Neural progenitor cell (in vitro differentiated cells): ENCODE data around the gene CD28. TPM values are rescaled to one million over a fixed set of nuclear protein-coding genes. Genes with fewer than 3 reads are reported as not detected.
A peak's percentile ranks its signal among the peaks of the same experiment; 100 is the strongest.

Experiments used
- DNase-seq: peaks from one replicate; pipeline ENCODE4 v3.0.0-alpha.2; 2016; ENCODE audit warnings: low spot score
- H2AFZ ChIP-seq: fragments of 200-600 bp; sonication (generic); replicated peaks from 2 replicates; pipeline ENCODE4 v1.6.1; 2016; ENCODE audit warnings: antibody characterized with exemption
- H3F3A ChIP-seq: fragments of 200-600 bp; sonication (generic); 2 replicates; pipeline ENCODE4 v1.6.1; 2016; ENCODE audit warnings: antibody characterized with exemption, low read depth
- H3K27ac ChIP-seq: fragments of 200-600 bp; sonication (generic); 2 replicates; pipeline ENCODE4 v1.5.1; 2016; ENCODE audit warnings: mild to moderate bottlenecking
- H3K27me3 ChIP-seq: fragments of 200-600 bp; sonication (generic); 2 replicates; pipeline ENCODE4 v1.6.1; 2016; ENCODE audit warnings: mild to moderate bottlenecking, moderate library complexity
- H3K36me3 ChIP-seq: fragments of 200-600 bp; sonication (generic); 2 replicates; pipeline ENCODE4 v1.5.1; 2016
- H3K4me1 ChIP-seq: fragments of 200-600 bp; sonication (generic); 2 replicates; pipeline ENCODE4 v1.6.1; 2016; ENCODE audit warnings: mixed run types
- H3K4me2 ChIP-seq: fragments of 200-600 bp; sonication (generic); 2 replicates; pipeline ENCODE4 v1.6.1; 2016
- H3K4me3 ChIP-seq: fragments of 200-600 bp; sonication (generic); 2 replicates; pipeline ENCODE4 v1.5.1; 2016
- H3K79me2 ChIP-seq: fragments of 200-600 bp; sonication (generic); 2 replicates; pipeline ENCODE4 v1.6.1; 2016; ENCODE audit warnings: low read depth
- H3K9ac ChIP-seq: fragments of 200-600 bp; sonication (generic); 2 replicates; pipeline ENCODE4 v1.6.1; 2016
- H3K9me3 ChIP-seq: fragments of 200-600 bp; sonication (generic); 2 replicates; pipeline ENCODE4 v1.5.1; 2016; ENCODE audit warnings: low read depth
- H4K20me1 ChIP-seq: fragments of 200-600 bp; sonication (generic); 2 replicates; pipeline ENCODE4 v1.6.1; 2016; ENCODE audit warnings: low read depth
- H3K27ac Mint-ChIP-seq: 3 replicates; pipeline ENCODE4 v1.8.0; 2021; ENCODE audit warnings: mixed read lengths
- H3K27me3 Mint-ChIP-seq: 2 replicates; pipeline ENCODE4 v1.8.0; 2022; ENCODE audit warnings: low read depth, mild to moderate bottlenecking, inconsistent platforms, moderate library complexity, mixed read lengths; ENCODE audit not compliant: insufficient read depth
- H3K36me3 Mint-ChIP-seq: 3 replicates; pipeline ENCODE4 v1.8.0; 2021; ENCODE audit warnings: mixed read lengths
- H3K4me1 Mint-ChIP-seq: 3 replicates; pipeline ENCODE4 v1.8.0; 2021; ENCODE audit warnings: mixed read lengths
- H3K4me3 Mint-ChIP-seq: 3 replicates; pipeline ENCODE4 v1.8.0; 2021; ENCODE audit warnings: mild to moderate bottlenecking, moderate library complexity, mixed read lengths
- H3K9me3 Mint-ChIP-seq: 3 replicates; pipeline ENCODE4 v1.8.0; 2020; ENCODE audit warnings: mixed read lengths
- CTCF ChIP-seq: fragments of 200-600 bp; sonication (generic); IDR thresholded peaks from 2 replicates; pipeline ENCODE4 v1.5.1; 2017; ENCODE audit warnings: antibody characterized with exemption, mild to moderate bottlenecking
- EZH2 ChIP-seq: fragments of 200-600 bp; sonication (generic); IDR thresholded peaks from 2 replicates; pipeline ENCODE4 v1.6.1; 2017; ENCODE audit warnings: antibody characterized with exemption, mild to moderate bottlenecking, moderate library complexity
- EZH2phosphoT487 ChIP-seq: fragments of 200-600 bp; sonication (generic); IDR thresholded peaks from 2 replicates; pipeline ENCODE4 v1.6.1; 2017; ENCODE audit warnings: antibody characterized with exemption
- total RNA-seq: library from RNA; depleted of rRNA; stranded (reverse); fragments of >200 nt; gene quantifications from 2 replicates; pipeline ENCODE4 v1.2.3, GENCODE V29; 2015; ENCODE audit warnings: low replicate concordance

CD28 gene
- total RNA-seq, 1 donor from 2014 or later: not detected

DNA sequence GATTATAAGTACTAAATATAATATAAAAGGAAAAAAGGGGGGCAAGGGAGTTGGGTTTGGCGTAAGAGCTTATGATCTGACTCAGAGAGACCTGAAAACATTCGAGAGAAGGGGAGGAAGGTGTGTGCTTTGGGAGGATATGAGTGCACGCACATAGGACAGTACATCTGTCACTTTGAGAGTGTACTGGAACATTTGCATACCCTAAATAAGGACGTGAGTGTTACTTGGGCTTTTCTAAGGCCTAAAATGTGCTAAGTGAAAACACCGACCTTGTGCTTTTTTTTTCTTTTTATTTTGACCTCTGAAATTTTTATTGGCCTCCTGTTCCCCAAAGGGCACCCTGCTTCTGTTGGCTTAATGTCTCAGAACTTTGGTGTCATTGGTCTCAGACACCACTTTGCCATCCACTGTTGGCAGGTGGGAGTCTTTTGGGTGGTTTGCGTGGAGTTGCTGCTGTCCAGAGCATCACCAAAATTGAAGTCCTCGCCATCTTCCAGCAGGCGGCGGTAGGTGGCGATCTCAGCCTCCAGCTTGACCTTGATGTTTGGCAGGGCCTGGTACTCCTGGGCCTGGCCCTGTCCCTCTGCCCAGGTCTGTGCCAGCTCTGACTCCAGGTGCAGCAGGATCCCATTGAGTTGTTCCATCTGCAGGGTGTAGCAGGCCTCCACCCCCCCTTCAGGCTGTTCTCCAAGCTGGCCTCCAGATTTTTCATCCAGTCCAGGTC is 57.7 kb downstream of the CD28 start:
- Histone ChIP-seq H3K27ac (no peak overlapping the region), H3K4me3 (no peak overlapping the region), H3K9ac (no peak overlapping the region), H4K20me1 (no peaks in the 10 kb centered on the region), H3K9me3 (no peaks in the 10 kb centered on the region), H2AFZ (no peak overlapping the region), H3K4me2 (no peak overlapping the region), H3K79me2 (no peaks in the 10 kb centered on the region), H3K4me1 (no peaks in the 10 kb centered on the region), H3F3A (no peaks in the 10 kb centered on the region), H3K27me3 (no peaks in the 10 kb centered on the region), H3K36me3 (no peaks in the 10 kb centered on the region)
- TF ChIP-seq EZH2phosphoT487 (no peak), CTCF (peak; percentile 6), EZH2 (no peak)
- H3K9me3 Mint-ChIP-seq: peaks cover 11% of the 10 kb centered on the region
- H3K4me1 Mint-ChIP-seq: no peaks in the 10 kb centered on the region
- DNase-seq: no peak
- no peaks in the 10 kb centered on the region for H3K27me3 Mint-ChIP-seq
- H3K4me3 Mint-ChIP-seq: no peak overlapping the region
- H3K27ac Mint-ChIP-seq: no peak overlapping the region
- H3K36me3 Mint-ChIP-seq: no peaks in the 10 kb centered on the region

DNA sequence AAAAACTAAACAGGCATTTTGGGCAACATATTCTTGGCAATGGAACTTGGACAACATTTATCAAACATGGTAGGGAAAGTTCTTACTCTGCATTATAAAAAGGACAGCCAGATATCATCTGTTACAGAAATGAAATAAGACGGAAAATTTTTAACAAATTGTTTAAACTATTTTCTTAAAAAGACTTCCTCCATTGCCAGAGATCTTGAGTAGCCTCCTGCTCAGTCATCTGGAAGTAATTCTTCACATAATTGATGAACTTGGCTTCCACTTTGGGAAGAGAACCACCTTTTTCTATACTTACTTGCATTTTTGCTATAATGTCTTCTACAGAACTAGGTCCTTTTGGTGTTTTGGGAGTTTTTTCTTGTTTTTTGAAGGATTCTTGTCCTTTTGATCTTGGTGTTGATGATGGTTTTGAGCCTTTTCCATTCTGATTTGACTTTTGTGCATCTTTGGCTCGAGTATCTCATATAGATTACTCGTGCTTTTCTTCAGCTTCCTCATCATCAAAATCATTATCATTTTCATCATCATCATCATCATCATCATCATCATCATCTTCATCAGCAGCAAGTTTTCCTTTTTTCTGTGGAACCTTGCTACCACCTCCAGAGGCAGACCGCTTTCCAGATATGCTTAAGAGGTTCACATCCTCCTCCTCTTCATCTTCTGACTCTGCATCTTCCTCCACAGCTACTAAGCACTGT is 66.2 kb downstream of the CD28 start:
- no peak overlapping the region for H3K27ac ChIP-seq
- Mint-ChIP-seq H3K4me1 (peaks cover 3% of the 10 kb centered on the region), H3K36me3 (no peaks in the 10 kb centered on the region)

GRCh38 chr2:203774760-203775159 is 68.3 kb downstream of the CD28 start:
- Histone ChIP-seq H4K20me1 (no peaks in the 10 kb centered on the region), H3F3A (no peaks in the 10 kb centered on the region), H3K4me1 (no peaks in the 10 kb centered on the region), H3K27me3 (no peaks in the 10 kb centered on the region), H3K9me3 (no peaks in the 10 kb centered on the region), H3K27ac (no peak overlapping the region), H3K36me3 (no peaks in the 10 kb centered on the region), H3K9ac (no peak overlapping the region), H3K4me3 (no peak overlapping the region), H2AFZ (no peak overlapping the region), H3K4me2 (no peak overlapping the region), H3K79me2 (no peaks in the 10 kb centered on the region)
- no peak overlapping the region for H3K4me3 Mint-ChIP-seq
- peaks cover 2% of the 10 kb centered on the region for H3K9me3 Mint-ChIP-seq
- no peak for TF ChIP-seq CTCF
- TF ChIP-seq EZH2: no peak
- TF ChIP-seq EZH2phosphoT487: no peak
- H3K36me3 Mint-ChIP-seq: no peaks in the 10 kb centered on the region
- no peak overlapping the region for H3K27ac Mint-ChIP-seq
- peaks cover 3% of the 10 kb centered on the region for H3K4me1 Mint-ChIP-seq
- peaks cover 2% of the 10 kb centered on the region for H3K27me3 Mint-ChIP-seq
- no peak for DNase-seq

More for the DNA sequence above, 66.2 kb downstream of the CD28 start:
- Histone ChIP-seq H3K9ac (no peak overlapping the region), H3K36me3 (no peaks in the 10 kb centered on the region), H3K27me3 (no peaks in the 10 kb centered on the region), H3K79me2 (no peaks in the 10 kb centered on the region), H3F3A (no peaks in the 10 kb centered on the region), H3K9me3 (no peaks in the 10 kb centered on the region), H3K4me1 (no peaks in the 10 kb centered on the region), H4K20me1 (no peaks in the 10 kb centered on the region), H3K4me2 (no peak overlapping the region), H3K4me3 (no peak overlapping the region), H2AFZ (no peak overlapping the region)
- no peak overlapping the region for H3K4me3 Mint-ChIP-seq
- H3K9me3 Mint-ChIP-seq: peaks cover 2% of the 10 kb centered on the region
- DNase-seq: no peak
- H3K27ac Mint-ChIP-seq: no peak overlapping the region
- TF ChIP-seq CTCF: no peak
- no peak for TF ChIP-seq EZH2phosphoT487
- TF ChIP-seq EZH2: no peak
- peaks cover 2% of the 10 kb centered on the region for H3K27me3 Mint-ChIP-seq
